ENCODE results near the gene SOX15. TPM values are rescaled to one million over a fixed set of nuclear protein-coding genes. Genes with fewer than 3 reads are reported as not detected.

Gene SOX15
- polyA plus RNA-seq, 1 donor from 2014 or later: 0.47 TPM

DNA sequence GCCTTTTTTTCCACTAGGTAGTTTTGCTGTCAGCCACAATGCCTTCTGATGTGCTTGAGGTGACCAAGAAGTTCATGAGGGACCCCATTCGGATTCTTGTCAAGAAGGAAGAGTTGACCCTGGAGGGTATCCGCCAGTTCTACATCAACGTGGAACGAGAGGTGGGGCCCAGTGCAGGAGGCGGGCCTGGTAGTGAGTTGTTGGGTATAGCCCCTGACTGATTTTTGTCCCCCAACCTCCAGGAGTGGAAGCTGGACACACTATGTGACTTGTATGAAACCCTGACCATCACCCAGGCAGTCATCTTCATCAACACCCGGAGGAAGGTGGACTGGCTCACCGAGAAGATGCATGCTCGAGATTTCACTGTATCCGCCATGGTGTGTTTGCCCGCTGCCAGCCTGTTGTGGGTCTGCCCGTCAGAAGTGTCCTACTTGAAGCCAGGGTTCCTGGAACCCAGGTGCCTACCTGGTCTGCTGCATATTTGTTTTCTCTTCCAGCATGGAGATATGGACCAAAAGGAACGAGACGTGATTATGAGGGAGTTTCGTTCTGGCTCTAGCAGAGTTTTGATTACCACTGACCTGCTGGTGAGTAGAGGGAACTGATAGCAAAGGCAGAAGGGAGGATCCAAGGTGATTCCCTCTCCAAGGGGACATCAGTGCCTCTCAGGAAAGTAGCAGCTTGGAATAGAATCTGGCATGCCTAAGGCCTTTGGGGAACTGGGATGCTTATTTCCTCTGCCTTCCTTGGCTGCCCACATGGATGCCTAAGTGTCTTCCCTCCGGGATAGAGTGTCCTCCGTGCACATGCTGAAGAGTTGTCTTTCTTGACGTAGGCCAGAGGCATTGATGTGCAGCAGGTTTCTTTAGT is 12.3 kb downstream of the SOX15 start:
- H3K27ac ChIP-seq (ENCODE audit: low read length): no peak overlapping the region
- peaks cover 35% of the 10 kb centered on the region for H3K79me2 ChIP-seq (replicated peaks; ENCODE audit: insufficient read depth, low read length)
- no peaks in the 10 kb centered on the region for H3K9me3 ChIP-seq (ENCODE audit: low read length)
- H3K36me3 ChIP-seq (ENCODE audit: insufficient read depth, low read length): peaks cover 6% of the 10 kb centered on the region
- no peaks in the 10 kb centered on the region for H3K9me2 ChIP-seq (ENCODE audit: insufficient read depth, low read length)
- H3K4me3 ChIP-seq (ENCODE audit: low read length): no peak overlapping the region
- TF ChIP-seq, protein P1, sequence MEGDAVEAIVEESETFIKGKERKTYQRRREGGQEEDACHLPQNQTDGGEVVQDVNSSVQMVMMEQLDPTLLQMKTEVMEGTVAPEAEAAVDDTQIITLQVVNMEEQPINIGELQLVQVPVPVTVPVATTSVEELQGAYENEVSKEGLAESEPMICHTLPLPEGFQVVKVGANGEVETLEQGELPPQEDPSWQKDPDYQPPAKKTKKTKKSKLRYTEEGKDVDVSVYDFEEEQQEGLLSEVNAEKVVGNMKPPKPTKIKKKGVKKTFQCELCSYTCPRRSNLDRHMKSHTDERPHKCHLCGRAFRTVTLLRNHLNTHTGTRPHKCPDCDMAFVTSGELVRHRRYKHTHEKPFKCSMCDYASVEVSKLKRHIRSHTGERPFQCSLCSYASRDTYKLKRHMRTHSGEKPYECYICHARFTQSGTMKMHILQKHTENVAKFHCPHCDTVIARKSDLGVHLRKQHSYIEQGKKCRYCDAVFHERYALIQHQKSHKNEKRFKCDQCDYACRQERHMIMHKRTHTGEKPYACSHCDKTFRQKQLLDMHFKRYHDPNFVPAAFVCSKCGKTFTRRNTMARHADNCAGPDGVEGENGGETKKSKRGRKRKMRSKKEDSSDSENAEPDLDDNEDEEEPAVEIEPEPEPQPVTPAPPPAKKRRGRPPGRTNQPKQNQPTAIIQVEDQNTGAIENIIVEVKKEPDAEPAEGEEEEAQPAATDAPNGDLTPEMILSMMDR (IDR thresholded peaks at IDR 0.05; ENCODE audit: poor library complexity, severe bottlenecking): no peak
- no peak for TF ChIP-seq POLR2AphosphoS5 (IDR thresholded peaks at IDR 0.05)
- TF ChIP-seq, protein P2, sequence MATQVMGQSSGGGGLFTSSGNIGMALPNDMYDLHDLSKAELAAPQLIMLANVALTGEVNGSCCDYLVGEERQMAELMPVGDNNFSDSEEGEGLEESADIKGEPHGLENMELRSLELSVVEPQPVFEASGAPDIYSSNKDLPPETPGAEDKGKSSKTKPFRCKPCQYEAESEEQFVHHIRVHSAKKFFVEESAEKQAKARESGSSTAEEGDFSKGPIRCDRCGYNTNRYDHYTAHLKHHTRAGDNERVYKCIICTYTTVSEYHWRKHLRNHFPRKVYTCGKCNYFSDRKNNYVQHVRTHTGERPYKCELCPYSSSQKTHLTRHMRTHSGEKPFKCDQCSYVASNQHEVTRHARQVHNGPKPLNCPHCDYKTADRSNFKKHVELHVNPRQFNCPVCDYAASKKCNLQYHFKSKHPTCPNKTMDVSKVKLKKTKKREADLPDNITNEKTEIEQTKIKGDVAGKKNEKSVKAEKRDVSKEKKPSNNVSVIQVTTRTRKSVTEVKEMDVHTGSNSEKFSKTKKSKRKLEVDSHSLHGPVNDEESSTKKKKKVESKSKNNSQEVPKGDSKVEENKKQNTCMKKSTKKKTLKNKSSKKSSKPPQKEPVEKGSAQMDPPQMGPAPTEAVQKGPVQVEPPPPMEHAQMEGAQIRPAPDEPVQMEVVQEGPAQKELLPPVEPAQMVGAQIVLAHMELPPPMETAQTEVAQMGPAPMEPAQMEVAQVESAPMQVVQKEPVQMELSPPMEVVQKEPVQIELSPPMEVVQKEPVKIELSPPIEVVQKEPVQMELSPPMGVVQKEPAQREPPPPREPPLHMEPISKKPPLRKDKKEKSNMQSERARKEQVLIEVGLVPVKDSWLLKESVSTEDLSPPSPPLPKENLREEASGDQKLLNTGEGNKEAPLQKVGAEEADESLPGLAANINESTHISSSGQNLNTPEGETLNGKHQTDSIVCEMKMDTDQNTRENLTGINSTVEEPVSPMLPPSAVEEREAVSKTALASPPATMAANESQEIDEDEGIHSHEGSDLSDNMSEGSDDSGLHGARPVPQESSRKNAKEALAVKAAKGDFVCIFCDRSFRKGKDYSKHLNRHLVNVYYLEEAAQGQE (IDR thresholded peaks at IDR 0.05; ENCODE audit: borderline replicate concordance): no peak
- no peak for TF ChIP-seq TAF1 (IDR thresholded peaks at IDR 0.05; ENCODE audit: low read depth)
- no peak for TF ChIP-seq EZH2 (IDR thresholded peaks at IDR 0.05; ENCODE audit: borderline replicate concordance, insufficient read depth, low read length, poor library complexity, severe bottlenecking)
- no peak for TF ChIP-seq MXI1 (conservative IDR thresholded peaks at IDR 0.05; ENCODE audit: poor library complexity, severe bottlenecking)
- TF ChIP-seq RAD21 (conservative IDR thresholded peaks at IDR 0.05): no peak
- no peak for TF ChIP-seq EP300 (conservative IDR thresholded peaks at IDR 0.05; ENCODE audit: poor library complexity, severe bottlenecking)
- no peak for TF ChIP-seq SMC3 (conservative IDR thresholded peaks at IDR 0.05; ENCODE audit: poor library complexity)
- peaks cover 30% of the 10 kb centered on the region for H4K20me1 ChIP-seq (ENCODE audit: insufficient read depth)
- no peak overlapping the region for H3K4me2 ChIP-seq (ENCODE audit: low read length)
- no peaks in the 10 kb centered on the region for H3K27me3 ChIP-seq (ENCODE audit: insufficient read depth, low read depth, low read length)
- H2AFZ ChIP-seq (ENCODE audit: low read depth, low read length): no peak overlapping the region
- no peak overlapping the region for H3K9ac ChIP-seq (ENCODE audit: low read length)
- H3F3A ChIP-seq (ENCODE audit: insufficient read depth, low read length, poor library complexity, severe bottlenecking): no peaks in the 10 kb centered on the region

DNA sequence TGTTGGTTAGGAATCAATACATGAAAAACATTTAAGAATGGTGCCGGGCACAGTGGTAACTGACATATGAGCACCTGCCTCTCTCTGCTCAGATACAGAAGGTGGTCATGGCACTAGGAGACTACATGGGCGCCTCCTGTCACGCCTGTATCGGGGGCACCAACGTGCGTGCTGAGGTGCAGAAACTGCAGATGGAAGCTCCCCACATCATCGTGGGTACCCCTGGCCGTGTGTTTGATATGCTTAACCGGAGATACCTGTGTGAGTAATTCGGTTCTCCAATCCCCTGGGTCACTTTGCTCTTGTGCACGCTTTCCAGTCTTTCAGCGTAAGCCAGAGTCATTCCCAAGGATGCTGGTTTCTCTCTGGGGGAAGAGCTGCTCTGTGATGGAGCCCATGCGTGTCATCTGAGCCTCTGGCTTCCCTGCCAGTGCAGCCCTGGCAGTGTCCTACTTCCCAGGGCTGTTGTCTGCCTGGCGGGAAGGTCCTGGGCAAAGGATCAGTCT is 13.4 kb downstream of the SOX15 start:
- Histone ChIP-seq H2AFZ (ENCODE audit: low read depth, low read length) (no peak overlapping the region), H3K9me2 (ENCODE audit: insufficient read depth, low read length) (no peaks in the 10 kb centered on the region), H3K4me2 (ENCODE audit: low read length) (no peak overlapping the region), H3K79me2 (replicated peaks; ENCODE audit: insufficient read depth, low read length) (peaks cover 35% of the 10 kb centered on the region), H3K9ac (ENCODE audit: low read length) (no peak overlapping the region), H3K27me3 (ENCODE audit: insufficient read depth, low read depth, low read length) (no peaks in the 10 kb centered on the region), H3K36me3 (ENCODE audit: insufficient read depth, low read length) (peaks cover 6% of the 10 kb centered on the region), H3F3A (ENCODE audit: insufficient read depth, low read length, poor library complexity, severe bottlenecking) (no peaks in the 10 kb centered on the region), H4K20me1 (ENCODE audit: insufficient read depth) (peaks cover 30% of the 10 kb centered on the region), H3K4me3 (ENCODE audit: low read length) (no peak overlapping the region), H3K27ac (ENCODE audit: low read length) (no peak overlapping the region), H3K9me3 (ENCODE audit: low read length) (no peaks in the 10 kb centered on the region)
- TF ChIP-seq EZH2 (IDR thresholded peaks at IDR 0.05; ENCODE audit: borderline replicate concordance, insufficient read depth, low read length, poor library complexity, severe bottlenecking): no peak
- TF ChIP-seq SMC3 (conservative IDR thresholded peaks at IDR 0.05; ENCODE audit: poor library complexity): no peak
- TF ChIP-seq MXI1 (conservative IDR thresholded peaks at IDR 0.05; ENCODE audit: poor library complexity, severe bottlenecking): no peak
- TF ChIP-seq TAF1 (IDR thresholded peaks at IDR 0.05; ENCODE audit: low read depth): no peak
- TF ChIP-seq, protein P1 (IDR thresholded peaks at IDR 0.05; ENCODE audit: poor library complexity, severe bottlenecking): no peak
- TF ChIP-seq POLR2AphosphoS5 (IDR thresholded peaks at IDR 0.05): no peak
- no peak for TF ChIP-seq EP300 (conservative IDR thresholded peaks at IDR 0.05; ENCODE audit: poor library complexity, severe bottlenecking)
- TF ChIP-seq, protein P2 (IDR thresholded peaks at IDR 0.05; ENCODE audit: borderline replicate concordance): no peak
- TF ChIP-seq RAD21 (conservative IDR thresholded peaks at IDR 0.05): no peak
